ENCODE measurements around the gene SEPTIN7. TPM values are rescaled to one million over a fixed set of nuclear protein-coding genes. Genes with fewer than 3 reads are reported as not detected.

The SEPTIN7 gene
- total and polyA plus RNA-seq, 2 of the 13 experiments (the other 11 are each of a cell fraction or from before 2014, with no cell fraction given) = 103 to 129 TPM

GRCh38 chr7:35801392-35802101, 690 bp downstream of the SEPTIN7 start (continued):
- TF ChIP-seq ZNF512B (CRISPR knock-in tag; IDR thresholded peaks at IDR 0.05; ENCODE audit: borderline replicate concordance) = 0 out of 2 replicates have a peak, but pooled peaks have one; percentile 33
- 0 out of 2 replicates have a peak, but pooled peaks have one; percentile 57 for TF ChIP-seq ZNF703 (CRISPR knock-in tag; IDR thresholded peaks at IDR 0.05; ENCODE audit: borderline replicate concordance)
- TF ChIP-seq KDM5B (CRISPR knock-in tag; IDR thresholded peaks at IDR 0.05; ENCODE audit: borderline replicate concordance) = peak; percentile 67
- TF ChIP-seq ZNF550 (CRISPR knock-in tag; IDR thresholded peaks at IDR 0.05; ENCODE audit: borderline replicate concordance) = no peak
- peak; percentile 31; the same call in 1 of the 2 replicates for TF ChIP-seq ZNF687 (CRISPR knock-in tag; IDR thresholded peaks at IDR 0.05)
- TF ChIP-seq SIX1 (CRISPR knock-in tag; IDR thresholded peaks at IDR 0.05; ENCODE audit: borderline replicate concordance) = 0 out of 2 replicates have a peak, but pooled peaks have one; percentile 1
- peak; percentile 45 for TF ChIP-seq XRCC5 (optimal IDR thresholded peaks at IDR 0.05; ENCODE audit: low read length)
- 0 out of 4 replicates have a peak, but pooled peaks of 1 of the 2 experiments have one; percentile 12 for TF ChIP-seq POLR2A (IDR thresholded peaks at IDR 0.05; ENCODE audit: insufficient read depth in 1 of 2, low read depth in 2 of 2, low read length in 2 of 2)
- TF ChIP-seq CAMTA2 (CRISPR knock-in tag; IDR thresholded peaks at IDR 0.05; ENCODE audit: borderline replicate concordance) = no peak
- TF ChIP-seq ZNF75D (CRISPR knock-in tag; IDR thresholded peaks at IDR 0.05; ENCODE audit: borderline replicate concordance) = no peak
- TF ChIP-seq ZNF431 (CRISPR knock-in tag; IDR thresholded peaks at IDR 0.05; ENCODE audit: borderline replicate concordance, low read depth) = 0 out of 2 replicates have a peak, but pooled peaks have one; percentile 31
- peak; percentile 50 to 85; a peak in 2 of 4 replicates for TF ChIP-seq HMGXB4 (CRISPR knock-in tag; IDR thresholded peaks at IDR 0.05; ENCODE audit: borderline replicate concordance in 1 of 2, low read depth in 1 of 2)
- no peak for TF ChIP-seq GMEB2 (CRISPR knock-in tag; IDR thresholded peaks at IDR 0.05; ENCODE audit: low read depth)
- TF ChIP-seq ZNF569 (CRISPR knock-in tag; IDR thresholded peaks at IDR 0.05; ENCODE audit: borderline replicate concordance) = no peak
- no peak for TF ChIP-seq ZFP90 (CRISPR knock-in tag; IDR thresholded peaks at IDR 0.05; ENCODE audit: borderline replicate concordance)
- no peak for TF ChIP-seq POGZ (CRISPR knock-in tag; IDR thresholded peaks at IDR 0.05)
- peak; percentile 46; the same call in 1 of the 2 replicates for TF ChIP-seq KMT2A (CRISPR knock-in tag; IDR thresholded peaks at IDR 0.05)

Measured in HepG2 (cell line).